ENCODE measurements around the gene SELENOI.

Gene SELENOI

GRCh38 chr2:26312471-26312870, 33.5 kb upstream of the SELENOI start:
- H4K20me1 ChIP-seq (ENCODE audit: low read depth, low read length), result no peaks in the 10 kb centered on the region
- H3K9me3 ChIP-seq (ENCODE audit: insufficient read depth, low read length), result no peaks in the 10 kb centered on the region
- H3K36me3 ChIP-seq (ENCODE audit: low read length), result no peaks in the 10 kb centered on the region
- H3K27ac ChIP-seq (ENCODE audit: low read depth, low read length), result no peak overlapping the region
- H3K4me2 ChIP-seq (ENCODE audit: low read depth, low read length, poor library complexity, severe bottlenecking), result no peak overlapping the region
- no peaks in the 10 kb centered on the region for H3F3A ChIP-seq (ENCODE audit: insufficient read depth)
- TF ChIP-seq EZH2phosphoT487 (conservative IDR thresholded peaks at IDR 0.05; ENCODE audit: low read length) (no peak), CTCF (IDR thresholded peaks at IDR 0.05; ENCODE audit: insufficient read depth, low read length, poor library complexity, severe bottlenecking) (no peak)
- H2AFZ ChIP-seq (ENCODE audit: low read depth, low read length, severe bottlenecking), result no peak overlapping the region
- no peak overlapping the region for H3K4me3 ChIP-seq (ENCODE audit: insufficient read depth, low read length, poor library complexity, severe bottlenecking)
- no peak overlapping the region for H3K9ac ChIP-seq (ENCODE audit: low read length)
- H3K27me3 ChIP-seq (ENCODE audit: low read length), result no peaks in the 10 kb centered on the region
- no peaks in the 10 kb centered on the region for H3K9me2 ChIP-seq (replicated peaks; ENCODE audit: insufficient read depth, low read length)
- no peaks in the 10 kb centered on the region for H3K79me2 ChIP-seq (ENCODE audit: insufficient read depth, low read length)

DNA sequence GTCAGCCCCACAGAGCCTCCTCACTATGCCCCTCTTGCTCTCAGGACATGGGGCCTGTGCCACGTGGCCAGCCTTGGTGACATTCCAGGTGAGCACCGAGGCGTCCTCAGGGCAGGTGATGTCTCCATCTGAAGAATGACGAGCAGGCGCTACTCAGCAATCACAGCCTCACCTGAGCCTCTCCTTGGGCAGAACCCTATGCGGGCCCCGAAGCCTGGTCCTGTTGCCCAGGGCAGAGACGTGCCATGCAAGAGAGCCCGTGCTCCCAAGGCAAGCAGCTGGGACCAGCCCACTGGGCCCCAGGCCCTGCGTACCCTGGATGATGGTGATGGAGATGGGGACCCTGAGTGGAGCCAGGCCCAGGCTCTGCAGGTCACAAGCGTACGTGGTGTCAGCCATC, 32.5 kb upstream of the SELENOI start:
- no peak overlapping the region for H3K4me3 ChIP-seq (ENCODE audit: insufficient read depth, low read length, poor library complexity, severe bottlenecking)
- H2AFZ ChIP-seq (ENCODE audit: low read depth, low read length, severe bottlenecking), result no peak overlapping the region
- no peak overlapping the region for H3K4me2 ChIP-seq (ENCODE audit: low read depth, low read length, poor library complexity, severe bottlenecking)
- H3K9ac ChIP-seq (ENCODE audit: low read length), result no peak overlapping the region
- H3K36me3 ChIP-seq (ENCODE audit: low read length), result no peaks in the 10 kb centered on the region
- H3K9me3 ChIP-seq (ENCODE audit: insufficient read depth, low read length), result no peaks in the 10 kb centered on the region
- TF ChIP-seq CTCF (IDR thresholded peaks at IDR 0.05; ENCODE audit: insufficient read depth, low read length, poor library complexity, severe bottlenecking) (no peak), EZH2phosphoT487 (conservative IDR thresholded peaks at IDR 0.05; ENCODE audit: low read length) (no peak)
- no peaks in the 10 kb centered on the region for H4K20me1 ChIP-seq (ENCODE audit: low read depth, low read length)
- H3K27me3 ChIP-seq (ENCODE audit: low read length), result no peaks in the 10 kb centered on the region
- no peaks in the 10 kb centered on the region for H3K79me2 ChIP-seq (ENCODE audit: insufficient read depth, low read length)
- no peak overlapping the region for H3K27ac ChIP-seq (ENCODE audit: low read depth, low read length)
- H3K9me2 ChIP-seq (replicated peaks; ENCODE audit: insufficient read depth, low read length), result no peaks in the 10 kb centered on the region
- no peaks in the 10 kb centered on the region for H3F3A ChIP-seq (ENCODE audit: insufficient read depth)

DNA sequence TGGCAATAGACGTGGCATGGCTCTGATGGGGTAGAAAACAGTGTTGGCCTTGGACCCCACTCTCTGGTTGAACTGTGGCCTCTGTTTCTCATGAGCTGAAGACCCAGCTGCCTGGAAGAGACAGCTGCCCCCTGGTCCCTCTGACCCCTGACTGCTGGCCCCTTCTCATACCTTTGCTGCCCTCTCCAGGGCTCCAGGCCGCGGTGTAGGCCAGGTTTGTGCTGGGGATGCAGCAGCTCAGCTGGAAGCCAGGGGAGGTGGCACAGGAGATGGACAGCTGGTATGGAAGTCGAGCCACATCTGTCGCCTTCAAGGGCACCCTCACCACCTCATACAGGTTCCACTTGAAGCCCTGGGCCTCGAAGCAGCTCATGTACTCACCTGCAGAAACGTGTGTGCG, 31.7 kb upstream of the SELENOI start:
- H3K4me3 ChIP-seq (ENCODE audit: insufficient read depth, low read length, poor library complexity, severe bottlenecking), result no peak overlapping the region
- H2AFZ ChIP-seq (ENCODE audit: low read depth, low read length, severe bottlenecking), result no peak overlapping the region
- H3K36me3 ChIP-seq (ENCODE audit: low read length), result no peaks in the 10 kb centered on the region
- no peak overlapping the region for H3K27ac ChIP-seq (ENCODE audit: low read depth, low read length)
- H3K9me2 ChIP-seq (replicated peaks; ENCODE audit: insufficient read depth, low read length), result no peaks in the 10 kb centered on the region
- TF ChIP-seq EZH2phosphoT487 (conservative IDR thresholded peaks at IDR 0.05; ENCODE audit: low read length), result no peak
- TF ChIP-seq CTCF (IDR thresholded peaks at IDR 0.05; ENCODE audit: insufficient read depth, low read length, poor library complexity, severe bottlenecking), result no peak
- H4K20me1 ChIP-seq (ENCODE audit: low read depth, low read length), result no peaks in the 10 kb centered on the region
- H3F3A ChIP-seq (ENCODE audit: insufficient read depth), result no peaks in the 10 kb centered on the region
- H3K9me3 ChIP-seq (ENCODE audit: insufficient read depth, low read length), result no peaks in the 10 kb centered on the region
- no peak overlapping the region for H3K4me2 ChIP-seq (ENCODE audit: low read depth, low read length, poor library complexity, severe bottlenecking)
- H3K79me2 ChIP-seq (ENCODE audit: insufficient read depth, low read length), result no peaks in the 10 kb centered on the region
- H3K27me3 ChIP-seq (ENCODE audit: low read length), result no peaks in the 10 kb centered on the region
- H3K9ac ChIP-seq (ENCODE audit: low read length), result no peak overlapping the region

- Histone ChIP-seq H4K20me1 (ENCODE audit: low read depth, low read length) (no peaks in the 10 kb centered on the region), H3K27ac (ENCODE audit: low read depth, low read length) (no peak overlapping the region), H2AFZ (ENCODE audit: low read depth, low read length, severe bottlenecking) (no peak overlapping the region), H3K9me3 (ENCODE audit: insufficient read depth, low read length) (no peaks in the 10 kb centered on the region), H3K27me3 (ENCODE audit: low read length) (no peaks in the 10 kb centered on the region), H3K9ac (ENCODE audit: low read length) (no peak overlapping the region), H3K9me2 (replicated peaks; ENCODE audit: insufficient read depth, low read length) (no peaks in the 10 kb centered on the region), H3K4me2 (ENCODE audit: low read depth, low read length, poor library complexity, severe bottlenecking) (no peak overlapping the region), H3K4me3 (ENCODE audit: insufficient read depth, low read length, poor library complexity, severe bottlenecking) (no peak overlapping the region), H3K36me3 (ENCODE audit: low read length) (no peaks in the 10 kb centered on the region), H3K79me2 (ENCODE audit: insufficient read depth, low read length) (no peaks in the 10 kb centered on the region), H3F3A (ENCODE audit: insufficient read depth) (no peaks in the 10 kb centered on the region)
- no peak for TF ChIP-seq CTCF (IDR thresholded peaks at IDR 0.05; ENCODE audit: insufficient read depth, low read length, poor library complexity, severe bottlenecking)
- TF ChIP-seq EZH2phosphoT487 (conservative IDR thresholded peaks at IDR 0.05; ENCODE audit: low read length), result no peak
Observed at GRCh38 chr2:26316041-26316440, 29.9 kb upstream of the SELENOI start.
